Measurements from ENCODE around the gene RNF38.
A peak's percentile ranks its signal among the peaks of the same experiment; 100 is the strongest.
"Not testable (repeated sequence)": the region's sequence is repeated elsewhere in the genome, so short reads cannot be mapped to it uniquely, and the experiment has no call there.

The RNF38 gene

GRCh38 chr9:36399980-36400331 lies at the start of gene RNF38:
Gene RNF38 (minus strand): TSS chr9:36400269. CDS start chr9:36400108, 161 bp downstream.
- peak in 1 of 2 donors; percentile 23 for DNase-seq (ENCODE audit: low read depth in 2 of 2, low spot score in 1 of 2)

- DNase-seq (ENCODE audit: low read depth in 2 of 2, low spot score in 1 of 2), result not testable (repeated sequence)
Measured at GRCh38 chr9:36448555-36448954, 48.5 kb upstream of the RNF38 start.

GRCh38 chr9:36448017-36448416 lies 47.9 kb upstream of the RNF38 start:
- no peak for DNase-seq (ENCODE audit: low read depth in 2 of 2, low spot score in 1 of 2)

GRCh38 chr9:36446678-36447077 lies 46.6 kb upstream of the RNF38 start:
- not testable (repeated sequence) for DNase-seq (ENCODE audit: low read depth in 2 of 2, low spot score in 1 of 2)

- no peak for DNase-seq (ENCODE audit: low read depth in 2 of 2, low spot score in 1 of 2)
Measured at GRCh38 chr9:36445800-36446361, 45.8 kb upstream of the RNF38 start.

- no peak for DNase-seq (ENCODE audit: low read depth in 2 of 2, low spot score in 1 of 2)
Measured at GRCh38 chr9:36444203-36444602, 44.1 kb upstream of the RNF38 start.

- DNase-seq (ENCODE audit: low read depth in 2 of 2, low spot score in 1 of 2), result no peak
Measured at GRCh38 chr9:36443581-36443980, 43.5 kb upstream of the RNF38 start.

GRCh38 chr9:36442710-36443109 lies 42.6 kb upstream of the RNF38 start:
- DNase-seq (ENCODE audit: low read depth in 2 of 2, low spot score in 1 of 2), result no peak

- no peak for DNase-seq (ENCODE audit: low read depth in 2 of 2, low spot score in 1 of 2)
Measured at GRCh38 chr9:36441966-36442365, 41.9 kb upstream of the RNF38 start.

- DNase-seq (ENCODE audit: low read depth in 2 of 2, low spot score in 1 of 2), result no peak
Measured at GRCh38 chr9:36438536-36439236, 38.6 kb upstream of the RNF38 start.

- DNase-seq (ENCODE audit: low read depth in 2 of 2, low spot score in 1 of 2), result no peak
Measured at GRCh38 chr9:36437790-36438189, 37.7 kb upstream of the RNF38 start.

GRCh38 chr9:36436909-36437308 lies 36.8 kb upstream of the RNF38 start:
- DNase-seq (ENCODE audit: low read depth in 2 of 2, low spot score in 1 of 2), result no peak

GRCh38 chr9:36433386-36433785 lies 33.3 kb upstream of the RNF38 start:
- DNase-seq (ENCODE audit: low read depth in 2 of 2, low spot score in 1 of 2), result no peak

- no peak for DNase-seq (ENCODE audit: low read depth in 2 of 2, low spot score in 1 of 2)
Measured at GRCh38 chr9:36431078-36431477, 31.0 kb upstream of the RNF38 start.

GRCh38 chr9:36426945-36427344 lies 26.9 kb upstream of the RNF38 start:
- no peak for DNase-seq (ENCODE audit: low read depth in 2 of 2, low spot score in 1 of 2)

- DNase-seq (ENCODE audit: low read depth in 2 of 2, low spot score in 1 of 2), result no peak
Measured at GRCh38 chr9:36426348-36426747, 26.3 kb upstream of the RNF38 start.

- no peak for DNase-seq (ENCODE audit: low read depth in 2 of 2, low spot score in 1 of 2)
Measured at GRCh38 chr9:36424289-36425055, 24.4 kb upstream of the RNF38 start.

GRCh38 chr9:36423206-36423605 lies 23.1 kb upstream of the RNF38 start:
- no peak for DNase-seq (ENCODE audit: low read depth in 2 of 2, low spot score in 1 of 2)

GRCh38 chr9:36416890-36417289 lies 16.8 kb upstream of the RNF38 start:
- DNase-seq (ENCODE audit: low read depth in 2 of 2, low spot score in 1 of 2), result no peak

- DNase-seq (ENCODE audit: low read depth in 2 of 2, low spot score in 1 of 2), result no peak
Measured at GRCh38 chr9:36415822-36416525, 15.9 kb upstream of the RNF38 start.

- DNase-seq (ENCODE audit: low read depth in 2 of 2, low spot score in 1 of 2), result not testable (repeated sequence)
Measured at GRCh38 chr9:36411410-36411809, 11.3 kb upstream of the RNF38 start.

- DNase-seq (ENCODE audit: low read depth in 2 of 2, low spot score in 1 of 2), result not testable (repeated sequence)
Measured at GRCh38 chr9:36409076-36409475, 9.0 kb upstream of the RNF38 start.

Data from stimulated activated CD8-positive, alpha-beta memory T cell treated with anti-CD3 and anti-CD28 coated beads, Interleukin-4, amount 100 ng/mL, for 4 hours (primary cell).